GM23338 (cell line): ENCODE results near the gene TOB2. TPM values are rescaled to one million over a fixed set of nuclear protein-coding genes. Genes with fewer than 3 reads are reported as not detected.

Experiments
- ATAC-seq: fragments of 200-7000 bp; cut with Tn5 transposase; 3 replicates; pipeline ENCODE4 v1.9.1; 2020
- DNase-seq: peaks from one replicate; pipeline ENCODE4 v3.0.0-alpha.2; 2015; ENCODE audit warnings: low spot score
- H2AFZ ChIP-seq: fragments of 200-600 bp; sonication (generic); 2 replicates; pipeline ENCODE4 v1.8.0; 2016; ENCODE audit warnings: antibody characterized with exemption, mild to moderate bottlenecking, moderate library complexity
- H3F3A ChIP-seq: fragments of 200-600 bp; sonication (generic); replicated peaks from 2 replicates; pipeline ENCODE4 v1.8.0; 2017; ENCODE audit warnings: antibody characterized with exemption, mixed run types, low read depth
- H3K27ac ChIP-seq: fragments of 200-600 bp; sonication (generic); 2 replicates; pipeline ENCODE4 v1.6.1; 2016; ENCODE audit warnings: low read depth
- H3K27me3 ChIP-seq: fragments of 200-600 bp; sonication (generic); 2 replicates; pipeline ENCODE4 v1.8.0; 2016; ENCODE audit warnings: mild to moderate bottlenecking, mixed run types, moderate library complexity; ENCODE audit not compliant: insufficient read depth
- H3K36me3 ChIP-seq: fragments of 200-600 bp; sonication (generic); 2 replicates; pipeline ENCODE4 v1.8.0; 2016; ENCODE audit warnings: mild to moderate bottlenecking; ENCODE audit not compliant: insufficient read depth
- H3K4me1 ChIP-seq: fragments of 200-600 bp; sonication (generic); 2 replicates; pipeline ENCODE4 v1.8.0; 2016; ENCODE audit warnings: mild to moderate bottlenecking, moderate library complexity; ENCODE audit not compliant: insufficient read depth
- H3K4me2 ChIP-seq: fragments of 200-600 bp; sonication (generic); 2 replicates; pipeline ENCODE4 v1.7.1; 2017; ENCODE audit warnings: mixed run types
- H3K4me3 ChIP-seq: fragments of 200-600 bp; sonication (generic); 2 replicates; pipeline ENCODE4 v1.6.1; 2016; ENCODE audit warnings: mixed run types
- H3K79me2 ChIP-seq: fragments of 200-600 bp; sonication (generic); replicated peaks from 2 replicates; pipeline ENCODE4 v1.8.0; 2017; ENCODE audit warnings: mild to moderate bottlenecking; ENCODE audit not compliant: insufficient read depth
- H3K9me2 ChIP-seq: fragments of 200-600 bp; sonication (generic); 2 replicates; pipeline ENCODE4 v1.8.0; 2017; ENCODE audit not compliant: insufficient read depth
- H4K20me1 ChIP-seq: fragments of 200-600 bp; sonication (generic); replicated peaks from 2 replicates; pipeline ENCODE4 v1.8.0; 2017; ENCODE audit warnings: mild to moderate bottlenecking; ENCODE audit not compliant: insufficient read depth
- H3K27ac Mint-ChIP-seq: 2 replicates; pipeline ENCODE4 v1.8.0; 2020; ENCODE audit warnings: inconsistent platforms, mild to moderate bottlenecking, moderate library complexity, mixed read lengths
- H3K27me3 Mint-ChIP-seq: 3 replicates; pipeline ENCODE4 v1.8.0; 2022; ENCODE audit warnings: low read depth, mild to moderate bottlenecking, moderate library complexity, mixed read lengths, inconsistent platforms; ENCODE audit not compliant: insufficient read depth, poor library complexity
- H3K36me3 Mint-ChIP-seq: 3 replicates; pipeline ENCODE4 v1.8.0; 2021; ENCODE audit warnings: low read depth, mild to moderate bottlenecking, inconsistent platforms, moderate library complexity, mixed read lengths
- H3K4me1 Mint-ChIP-seq: 3 replicates; pipeline ENCODE4 v1.8.0; 2020; ENCODE audit warnings: mild to moderate bottlenecking, inconsistent platforms, mixed read lengths
- H3K4me3 Mint-ChIP-seq: 3 replicates; pipeline ENCODE4 v1.8.0; 2021; ENCODE audit warnings: moderate library complexity, mild to moderate bottlenecking, inconsistent platforms, mixed read lengths
- H3K9me3 Mint-ChIP-seq: 3 replicates; pipeline ENCODE4 v1.8.0; 2020; ENCODE audit warnings: moderate library complexity, mild to moderate bottlenecking, inconsistent platforms, mixed read lengths
- CREB1 ChIP-seq: fragments of 250-450 bp; sonication (Bioruptor Pico); IDR thresholded peaks from 2 replicates; pipeline ENCODE4 v1.5.0; 2020; ENCODE audit warnings: low read depth, mild to moderate bottlenecking, moderate library complexity
- CTCF ChIP-seq, 2 experiments: fragments of 200-600 bp in 1 of 2; sonication (generic) in 1 of 2; conservative IDR thresholded peaks; 2 replicates each; pipeline versions ENCODE4 v1.5.1 to v1.6.1; 2016 to 2017; ENCODE audit warnings: antibody characterized with exemption in 2 of 2, low read depth in 2 of 2, mild to moderate bottlenecking in 2 of 2, moderate library complexity in 1 of 2
- EZH2 ChIP-seq: fragments of 200-600 bp; sonication (generic); IDR thresholded peaks from one replicate; pipeline ENCODE4 v1.8.0; 2017; ENCODE audit warnings: antibody characterized with exemption, mild to moderate bottlenecking, low read depth; ENCODE audit not compliant: unreplicated experiment
- EZH2phosphoT487 ChIP-seq: fragments of 200-600 bp; sonication (generic); IDR thresholded peaks from one replicate; pipeline ENCODE4 v1.8.1; 2018; ENCODE audit warnings: antibody characterized with exemption; ENCODE audit not compliant: unreplicated experiment
- JUNB ChIP-seq: IDR thresholded peaks from one replicate; pipeline ENCODE4 v1.6.1; 2016; ENCODE audit warnings: antibody characterized with exemption; ENCODE audit not compliant: unreplicated experiment
- NANOG ChIP-seq: IDR thresholded peaks from 2 replicates; pipeline ENCODE4 v1.6.1; 2016; ENCODE audit warnings: antibody characterized with exemption, borderline replicate concordance
- POLR2AphosphoS5 ChIP-seq: IDR thresholded peaks from 2 replicates; pipeline ENCODE4 v1.6.1; 2016; ENCODE audit warnings: antibody characterized with exemption, low read depth
- REST ChIP-seq: IDR thresholded peaks from one replicate; pipeline ENCODE4 v1.6.1; 2018; ENCODE audit warnings: antibody characterized with exemption; ENCODE audit not compliant: unreplicated experiment
- STAT1 ChIP-seq: IDR thresholded peaks from one replicate; pipeline ENCODE4 v1.6.1; 2016; ENCODE audit warnings: antibody characterized with exemption; ENCODE audit not compliant: unreplicated experiment
- ZNF114 ChIP-seq: fragments of 250-450 bp; sonication (Bioruptor Pico); IDR thresholded peaks from 2 replicates; pipeline ENCODE4 v1.5.0; 2020; ENCODE audit warnings: mild to moderate bottlenecking, moderate library complexity
- ZNF331 ChIP-seq: fragments of 250-450 bp; sonication (Bioruptor Pico); IDR thresholded peaks from 2 replicates; pipeline ENCODE4 v1.5.0; 2020; ENCODE audit warnings: low read depth, mild to moderate bottlenecking, moderate library complexity
- polyA plus RNA-seq: library from polyadenylated mRNA; unstranded; fragments of >200 nt; fragmentation: Nextera tagmentation; extraction: Ambion mirVana; gene quantifications from 2 replicates; pipeline ENCODE4 v1.2.1, GENCODE V29; 2016
- total RNA-seq: library from RNA; depleted of rRNA; stranded (reverse); fragments of >200 nt; shearing (Covaris generic); gene quantifications from 2 replicates; pipeline ENCODE4 v1.2.3, GENCODE V29; 2014
- TF ChIP-seq, protein P1 (sequence below): fragments of 250-450 bp; sonication (Bioruptor Pico); IDR thresholded peaks from 2 replicates; pipeline ENCODE4 v1.5.0; 2020; ENCODE audit warnings: mild to moderate bottlenecking, moderate library complexity
- TF ChIP-seq, protein P2 (sequence below): IDR thresholded peaks from 2 replicates; pipeline ENCODE4 v1.6.1; 2016; ENCODE audit warnings: antibody characterized with exemption

Gene TOB2
- total and polyA plus RNA-seq, 2 experiments from 2014 or later = 27.3 to 47.2 TPM

DNA sequence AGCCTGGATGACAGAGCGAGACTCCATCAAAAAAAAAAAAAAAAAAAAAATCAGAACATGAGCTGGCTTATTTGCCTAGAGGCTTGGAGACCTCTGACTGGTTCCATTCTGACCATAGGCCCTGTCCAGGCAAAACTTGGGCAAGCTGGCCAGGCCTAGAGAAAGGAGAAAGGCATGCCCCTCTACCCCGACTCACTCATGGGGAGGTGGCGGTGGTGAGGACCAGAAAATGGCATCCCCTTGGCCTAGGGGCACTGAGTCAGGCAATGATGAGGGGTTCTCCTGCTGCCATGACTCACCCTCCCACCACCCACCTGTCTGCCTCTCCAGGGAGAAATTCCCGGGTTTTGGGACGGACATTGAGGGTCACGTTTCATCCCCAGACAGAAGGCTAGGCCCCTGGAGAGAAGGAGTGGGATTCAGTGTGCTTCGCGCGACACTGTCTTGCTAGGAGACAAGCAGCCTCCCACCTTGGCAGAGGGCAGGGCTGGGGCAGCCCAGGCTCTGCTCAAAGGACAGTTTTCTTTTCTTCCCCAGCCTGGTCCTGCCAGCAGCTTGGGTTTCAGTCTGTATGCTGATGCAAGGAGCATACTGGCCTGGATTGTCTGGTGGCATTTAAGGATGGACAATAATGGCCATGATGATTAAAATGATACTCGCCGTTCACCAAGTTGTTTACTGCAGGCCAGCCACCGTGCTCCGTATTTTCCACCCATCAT, 17.2 kb downstream of the TOB2 start:
- no peak overlapping the region for H3K27ac ChIP-seq
- H3F3A ChIP-seq = 0 out of 2 replicates have a peak, but pooled peaks cover 12% of the 10 kb centered on the region
- DNase-seq = no peak
- no peaks in the 10 kb centered on the region for H3K9me2 ChIP-seq
- peaks cover 11% of the 10 kb centered on the region for H3K27me3 Mint-ChIP-seq
- H3K27ac Mint-ChIP-seq = no peak overlapping the region
- H3K36me3 Mint-ChIP-seq = peaks cover 23% of the 10 kb centered on the region
- no peaks in the 10 kb centered on the region; the same call in 2 of the 3 replicates for H3K9me3 Mint-ChIP-seq
- H3K4me3 Mint-ChIP-seq = no peak overlapping the region; the same call in 2 of the 3 replicates
- H3K4me1 ChIP-seq = no peaks in the 10 kb centered on the region
- peak; percentile 32; the same call in 2 of the 3 replicates for ATAC-seq
- no peaks in the 10 kb centered on the region for H3K36me3 ChIP-seq
- peaks cover 3% of the 10 kb centered on the region for H3K4me1 Mint-ChIP-seq
- peaks cover 13% of the 10 kb centered on the region for H4K20me1 ChIP-seq
- H3K4me2 ChIP-seq = no peak overlapping the region
- H3K79me2 ChIP-seq = no peaks in the 10 kb centered on the region
- no peak overlapping the region for H3K4me3 ChIP-seq
- H3K27me3 ChIP-seq = no peaks in the 10 kb centered on the region
- no peak overlapping the region for H2AFZ ChIP-seq
- TF ChIP-seq, protein P1, sequence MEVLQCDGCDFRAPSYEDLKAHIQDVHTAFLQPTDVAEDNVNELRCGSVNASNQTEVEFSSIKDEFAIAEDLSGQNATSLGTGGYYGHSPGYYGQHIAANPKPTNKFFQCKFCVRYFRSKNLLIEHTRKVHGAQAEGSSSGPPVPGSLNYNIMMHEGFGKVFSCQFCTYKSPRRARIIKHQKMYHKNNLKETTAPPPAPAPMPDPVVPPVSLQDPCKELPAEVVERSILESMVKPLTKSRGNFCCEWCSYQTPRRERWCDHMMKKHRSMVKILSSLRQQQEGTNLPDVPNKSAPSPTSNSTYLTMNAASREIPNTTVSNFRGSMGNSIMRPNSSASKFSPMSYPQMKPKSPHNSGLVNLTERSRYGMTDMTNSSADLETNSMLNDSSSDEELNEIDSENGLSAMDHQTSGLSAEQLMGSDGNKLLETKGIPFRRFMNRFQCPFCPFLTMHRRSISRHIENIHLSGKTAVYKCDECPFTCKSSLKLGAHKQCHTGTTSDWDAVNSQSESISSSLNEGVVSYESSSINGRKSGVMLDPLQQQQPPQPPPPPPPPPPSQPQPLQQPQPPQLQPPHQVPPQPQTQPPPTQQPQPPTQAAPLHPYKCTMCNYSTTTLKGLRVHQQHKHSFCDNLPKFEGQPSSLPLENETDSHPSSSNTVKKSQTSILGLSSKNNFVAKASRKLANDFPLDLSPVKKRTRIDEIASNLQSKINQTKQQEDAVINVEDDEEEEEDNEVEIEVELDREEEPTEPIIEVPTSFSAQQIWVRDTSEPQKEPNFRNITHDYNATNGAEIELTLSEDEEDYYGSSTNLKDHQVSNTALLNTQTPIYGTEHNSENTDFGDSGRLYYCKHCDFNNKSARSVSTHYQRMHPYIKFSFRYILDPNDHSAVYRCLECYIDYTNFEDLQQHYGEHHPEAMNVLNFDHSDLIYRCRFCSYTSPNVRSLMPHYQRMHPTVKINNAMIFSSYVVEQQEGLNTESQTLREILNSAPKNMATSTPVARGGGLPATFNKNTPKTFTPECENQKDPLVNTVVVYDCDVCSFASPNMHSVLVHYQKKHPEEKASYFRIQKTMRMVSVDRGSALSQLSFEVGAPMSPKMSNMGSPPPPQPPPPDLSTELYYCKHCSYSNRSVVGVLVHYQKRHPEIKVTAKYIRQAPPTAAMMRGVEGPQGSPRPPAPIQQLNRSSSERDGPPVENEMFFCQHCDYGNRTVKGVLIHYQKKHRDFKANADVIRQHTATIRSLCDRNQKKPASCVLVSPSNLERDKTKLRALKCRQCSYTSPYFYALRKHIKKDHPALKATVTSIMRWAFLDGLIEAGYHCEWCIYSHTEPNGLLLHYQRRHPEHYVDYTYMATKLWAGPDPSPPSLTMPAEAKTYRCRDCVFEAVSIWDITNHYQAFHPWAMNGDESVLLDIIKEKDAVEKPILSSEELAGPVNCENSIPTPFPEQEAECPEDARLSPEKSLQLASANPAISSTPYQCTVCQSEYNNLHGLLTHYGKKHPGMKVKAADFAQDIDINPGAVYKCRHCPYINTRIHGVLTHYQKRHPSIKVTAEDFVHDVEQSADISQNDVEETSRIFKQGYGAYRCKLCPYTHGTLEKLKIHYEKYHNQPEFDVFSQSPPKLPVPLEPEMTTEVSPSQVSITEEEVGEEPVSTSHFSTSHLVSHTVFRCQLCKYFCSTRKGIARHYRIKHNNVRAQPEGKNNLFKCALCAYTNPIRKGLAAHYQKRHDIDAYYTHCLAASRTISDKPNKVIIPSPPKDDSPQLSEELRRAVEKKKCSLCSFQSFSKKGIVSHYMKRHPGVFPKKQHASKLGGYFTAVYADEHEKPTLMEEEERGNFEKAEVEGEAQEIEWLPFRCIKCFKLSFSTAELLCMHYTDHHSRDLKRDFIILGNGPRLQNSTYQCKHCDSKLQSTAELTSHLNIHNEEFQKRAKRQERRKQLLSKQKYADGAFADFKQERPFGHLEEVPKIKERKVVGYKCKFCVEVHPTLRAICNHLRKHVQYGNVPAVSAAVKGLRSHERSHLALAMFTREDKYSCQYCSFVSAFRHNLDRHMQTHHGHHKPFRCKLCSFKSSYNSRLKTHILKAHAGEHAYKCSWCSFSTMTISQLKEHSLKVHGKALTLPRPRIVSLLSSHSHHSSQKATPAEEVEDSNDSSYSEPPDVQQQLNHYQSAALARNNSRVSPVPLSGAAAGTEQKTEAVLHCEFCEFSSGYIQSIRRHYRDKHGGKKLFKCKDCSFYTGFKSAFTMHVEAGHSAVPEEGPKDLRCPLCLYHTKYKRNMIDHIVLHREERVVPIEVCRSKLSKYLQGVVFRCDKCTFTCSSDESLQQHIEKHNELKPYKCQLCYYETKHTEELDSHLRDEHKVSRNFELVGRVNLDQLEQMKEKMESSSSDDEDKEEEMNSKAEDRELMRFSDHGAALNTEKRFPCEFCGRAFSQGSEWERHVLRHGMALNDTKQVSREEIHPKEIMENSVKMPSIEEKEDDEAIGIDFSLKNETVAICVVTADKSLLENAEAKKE = no peak
- TF ChIP-seq CREB1 (CRISPR knock-in tag) = no peak
- TF ChIP-seq ZNF114 (CRISPR knock-in tag) = no peak
- no peak for TF ChIP-seq EZH2
- no peak for TF ChIP-seq ZNF331 (CRISPR knock-in tag)
- TF ChIP-seq REST = no peak
- TF ChIP-seq JUNB = no peak
- TF ChIP-seq POLR2AphosphoS5 = no peak
- TF ChIP-seq NANOG = no peak
- TF ChIP-seq STAT1 = no peak
- no peak for TF ChIP-seq CTCF (conservative IDR thresholded peaks at IDR 0.05; ENCODE audit: low read depth in 2 of 2)
- TF ChIP-seq, protein P2, sequence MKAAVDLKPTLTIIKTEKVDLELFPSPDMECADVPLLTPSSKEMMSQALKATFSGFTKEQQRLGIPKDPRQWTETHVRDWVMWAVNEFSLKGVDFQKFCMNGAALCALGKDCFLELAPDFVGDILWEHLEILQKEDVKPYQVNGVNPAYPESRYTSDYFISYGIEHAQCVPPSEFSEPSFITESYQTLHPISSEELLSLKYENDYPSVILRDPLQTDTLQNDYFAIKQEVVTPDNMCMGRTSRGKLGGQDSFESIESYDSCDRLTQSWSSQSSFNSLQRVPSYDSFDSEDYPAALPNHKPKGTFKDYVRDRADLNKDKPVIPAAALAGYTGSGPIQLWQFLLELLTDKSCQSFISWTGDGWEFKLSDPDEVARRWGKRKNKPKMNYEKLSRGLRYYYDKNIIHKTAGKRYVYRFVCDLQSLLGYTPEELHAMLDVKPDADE = no peak
- TF ChIP-seq EZH2phosphoT487 = no peak
